Erythroblast (primary cell): ENCODE data around the gene MDFIC2.

ENCODE experiments used
- DNase-seq, 2 experiments: peaks; one replicate each; lab custom pipeline; 2025; lab: John Stamatoyannopoulos, UW
- GATA1 ChIP-seq: IDR thresholded peaks from 2 replicates; pipeline ENCODE4 v1.6.1; 2011; ENCODE audit warnings: low read depth, mild to moderate bottlenecking, control low read depth, low read length, moderate library complexity
- POLR2A ChIP-seq: IDR thresholded peaks from 2 replicates; pipeline ENCODE4 v1.6.1; 2011; ENCODE audit warnings: mild to moderate bottlenecking, low read length

MDFIC2 gene

GRCh38 chr3:70185661-70186060, 126.8 kb downstream of the MDFIC2 start:
- no peak for DNase-seq
- TF ChIP-seq GATA1: no peak
- TF ChIP-seq POLR2A: no peak

- DNase-seq: no peak
- TF ChIP-seq GATA1 (no peak), POLR2A (no peak)
Measured at GRCh38 chr3:70183781-70184504, 128.5 kb downstream of the MDFIC2 start.

GRCh38 chr3:70182166-70182565, 130.3 kb downstream of the MDFIC2 start:
- no peak for DNase-seq
- TF ChIP-seq POLR2A (no peak), GATA1 (no peak)

- no peak for TF ChIP-seq POLR2A
- no peak for TF ChIP-seq GATA1
- no peak for DNase-seq
Measured at GRCh38 chr3:70180664-70181063, 131.8 kb downstream of the MDFIC2 start.

GRCh38 chr3:70179111-70179510, 133.3 kb downstream of the MDFIC2 start:
- DNase-seq: no peak
- TF ChIP-seq POLR2A (no peak), GATA1 (no peak)

- TF ChIP-seq GATA1: no peak
- TF ChIP-seq POLR2A: no peak
- no peak for DNase-seq
Measured at GRCh38 chr3:70177881-70178645, 134.4 kb downstream of the MDFIC2 start.

GRCh38 chr3:70176224-70176623, 136.2 kb downstream of the MDFIC2 start:
- DNase-seq: no peak
- TF ChIP-seq GATA1: no peak
- TF ChIP-seq POLR2A: no peak

GRCh38 chr3:70156808-70157207, 155.6 kb downstream of the MDFIC2 start:
- TF ChIP-seq POLR2A: no peak
- TF ChIP-seq GATA1: no peak
- no peak for DNase-seq

GRCh38 chr3:70150599-70150998, 161.8 kb downstream of the MDFIC2 start:
- no peak for TF ChIP-seq POLR2A
- no peak for TF ChIP-seq GATA1
- no peak for DNase-seq

- TF ChIP-seq POLR2A: no peak
- no peak for TF ChIP-seq GATA1
- no peak for DNase-seq
Measured at GRCh38 chr3:70149714-70150400, 162.6 kb downstream of the MDFIC2 start.
